D341Med (cell line): Measurements from ENCODE around the gene CCDC191.
A peak's percentile ranks its signal among the peaks of the same experiment; 100 is the strongest.

Experiments used
- DNase-seq: peaks from one replicate; pipeline ENCODE4 v3.0.0; 2012; ENCODE audit warnings: low spot score

CCDC191 gene

DNA sequence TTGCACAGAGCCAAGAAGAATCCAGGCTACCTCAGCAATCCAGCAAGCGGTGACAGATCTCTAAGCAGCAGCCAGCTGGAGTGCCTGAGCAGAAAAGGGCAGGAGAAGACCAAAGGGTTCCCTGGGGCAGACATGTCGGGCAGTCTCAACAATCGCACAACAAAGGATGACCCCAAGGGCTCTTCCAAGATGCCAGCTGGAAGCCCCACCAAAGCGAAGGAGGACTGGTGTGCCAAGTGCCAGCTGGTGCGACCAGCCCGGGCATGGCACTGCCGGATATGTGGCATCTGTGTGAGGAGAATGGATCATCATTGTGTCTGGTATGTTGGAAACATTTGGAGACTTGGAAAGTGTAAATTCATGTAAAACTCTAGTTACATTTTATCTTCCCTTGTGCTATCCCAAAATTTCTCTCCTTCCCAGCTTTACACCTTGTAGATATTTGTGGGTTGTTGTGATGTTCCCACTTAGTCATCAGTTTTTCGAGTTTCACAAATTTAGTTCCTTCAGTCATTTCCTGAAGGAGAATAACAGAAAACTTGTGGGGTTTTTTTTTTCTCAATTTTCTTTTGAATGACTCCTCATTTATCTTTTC, 102.1 kb downstream of the CCDC191 start:
- no peak for DNase-seq

DNA sequence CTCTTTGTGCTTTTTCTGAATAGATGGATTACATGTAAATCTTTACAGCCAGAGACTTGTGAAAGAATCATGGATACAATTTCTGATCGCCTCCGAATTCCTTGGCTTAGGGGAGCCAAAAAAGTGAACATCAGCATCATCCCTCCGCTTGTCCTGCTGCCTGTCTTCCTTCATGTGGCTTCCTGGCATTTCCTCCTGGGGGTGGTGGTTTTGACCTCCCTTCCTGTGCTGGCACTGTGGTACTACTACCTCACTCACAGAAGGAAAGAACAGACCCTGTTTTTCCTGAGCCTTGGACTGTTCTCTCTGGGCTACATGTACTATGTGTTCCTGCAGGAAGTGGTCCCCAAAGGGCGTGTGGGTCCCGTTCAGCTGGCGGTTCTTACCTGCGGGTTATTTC, 102.6 kb downstream of the CCDC191 start:
- DNase-seq: no peak

DNA sequence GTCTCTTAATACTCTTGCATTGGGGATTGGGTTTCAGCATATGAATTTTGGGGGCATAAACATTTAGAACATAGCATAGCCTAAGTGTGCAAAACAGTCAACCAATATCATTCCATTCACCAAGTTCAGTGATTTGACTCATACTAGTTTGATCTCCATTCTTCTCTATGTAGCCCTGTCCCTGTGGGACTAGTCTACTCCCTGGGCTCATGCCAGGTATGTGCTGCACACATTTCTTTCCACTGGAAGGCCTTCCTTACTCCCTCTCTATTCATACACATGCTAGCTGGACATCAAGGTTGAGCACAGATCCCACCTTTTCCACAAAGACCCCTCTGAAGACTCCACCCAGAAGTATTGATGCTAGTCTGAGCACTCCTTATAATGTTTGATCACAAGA, 103.4 kb downstream of the CCDC191 start:
- DNase-seq: no peak

DNA sequence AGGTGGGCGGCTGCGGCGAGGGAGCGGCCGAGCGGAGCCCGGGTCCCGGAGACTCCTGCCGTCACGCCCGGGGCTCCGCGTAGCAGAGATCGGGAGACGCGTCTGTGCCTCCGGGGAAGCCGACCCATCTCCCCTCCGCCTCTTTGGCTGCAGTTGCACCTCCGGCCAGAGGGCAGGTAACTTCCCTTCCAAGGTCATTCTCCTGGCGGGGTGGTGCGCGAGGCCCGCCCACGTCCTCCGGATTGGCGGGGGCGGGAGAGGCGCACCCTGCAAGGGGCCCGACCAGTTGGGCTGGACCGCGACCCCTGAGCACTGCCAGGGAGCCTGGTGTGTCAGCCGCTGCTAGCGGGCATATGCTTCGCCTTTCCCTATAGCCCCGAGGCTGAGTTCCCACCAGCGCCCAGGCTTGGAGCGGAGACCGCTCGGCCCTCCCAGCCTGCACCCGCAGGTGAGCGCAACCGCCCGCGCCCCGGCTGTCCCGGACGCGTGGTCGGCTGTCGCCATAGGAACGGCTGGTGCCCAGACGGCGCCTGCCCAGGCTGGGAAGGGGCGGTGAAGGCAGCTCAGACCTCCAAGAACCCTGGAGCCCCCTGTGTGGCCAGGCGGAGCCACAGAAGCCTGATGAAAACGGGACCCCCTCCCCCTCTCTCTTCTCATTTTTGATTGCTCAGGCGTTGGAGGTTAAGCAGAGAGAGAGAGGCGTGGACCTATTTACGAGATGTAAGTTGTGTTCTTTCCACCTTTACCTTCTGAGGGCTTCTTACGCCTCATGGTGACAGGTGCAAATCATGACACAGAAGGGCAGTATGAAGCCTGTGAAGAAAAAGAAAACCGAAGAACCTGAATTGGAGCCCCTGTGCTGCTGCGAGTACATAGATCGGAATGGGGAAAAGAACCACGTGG, 108.1 kb downstream of the CCDC191 start:
- peak; percentile 75 for DNase-seq

DNA sequence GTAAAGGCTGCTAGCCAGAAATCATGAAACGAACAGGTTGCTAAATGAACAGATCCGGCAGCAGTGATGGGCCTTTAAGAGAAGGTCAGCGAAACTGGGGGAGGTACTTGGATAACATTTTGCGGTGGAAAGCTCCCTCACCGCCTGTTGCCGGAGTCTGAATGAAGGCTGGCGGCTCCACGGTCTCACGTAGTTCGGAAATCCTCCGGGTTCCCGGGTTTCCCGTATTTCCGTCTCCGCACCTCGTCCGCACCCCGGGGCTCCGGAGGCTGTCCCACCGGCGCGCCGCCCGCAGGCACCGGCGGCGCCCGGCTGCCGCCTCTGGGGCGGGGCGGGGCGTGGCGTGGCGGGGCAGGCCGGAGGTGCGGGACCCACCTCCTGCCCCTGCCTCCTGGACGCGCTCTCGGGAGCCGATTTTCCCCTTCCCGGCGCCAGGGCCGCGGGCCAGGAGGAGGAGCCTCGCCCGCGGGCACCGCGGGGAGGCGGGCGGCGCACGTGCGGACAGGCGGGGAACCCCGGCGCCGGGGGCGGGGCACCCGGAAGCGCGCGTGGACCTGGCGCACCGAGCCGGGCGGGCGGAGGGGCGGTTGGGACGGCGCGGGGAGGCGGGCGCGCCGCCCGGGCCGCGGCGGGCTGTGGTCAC, 108.8 kb downstream of the CCDC191 start, which contains the start of gene ZDHHC23:
Gene ZDHHC23 (plus strand): TSS at position 642 of the 643 bp plus-strand sequence. CDS start 790 bp downstream, outside the sequence.
- DNase-seq: peak; percentile 92

DNA sequence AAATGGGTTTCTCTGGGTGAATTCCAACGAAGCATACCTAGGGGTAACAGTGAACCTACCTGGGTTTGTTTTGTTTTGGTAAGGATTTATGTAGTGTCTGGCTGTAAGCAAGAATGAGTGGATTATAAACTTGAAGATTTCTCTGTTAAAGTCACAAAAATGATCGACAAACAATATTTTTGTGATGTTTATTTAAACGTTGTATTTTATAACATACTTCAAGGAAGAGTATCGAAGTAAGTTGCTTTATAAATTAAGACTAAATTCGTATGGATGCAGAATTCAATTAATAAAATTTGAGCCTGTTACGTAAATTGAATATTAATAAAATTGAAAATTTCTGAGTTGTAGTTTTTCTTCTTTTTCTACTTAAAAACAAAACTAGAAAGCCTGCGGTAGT, 109.5 kb downstream of the CCDC191 start:
- DNase-seq: no peak

DNA sequence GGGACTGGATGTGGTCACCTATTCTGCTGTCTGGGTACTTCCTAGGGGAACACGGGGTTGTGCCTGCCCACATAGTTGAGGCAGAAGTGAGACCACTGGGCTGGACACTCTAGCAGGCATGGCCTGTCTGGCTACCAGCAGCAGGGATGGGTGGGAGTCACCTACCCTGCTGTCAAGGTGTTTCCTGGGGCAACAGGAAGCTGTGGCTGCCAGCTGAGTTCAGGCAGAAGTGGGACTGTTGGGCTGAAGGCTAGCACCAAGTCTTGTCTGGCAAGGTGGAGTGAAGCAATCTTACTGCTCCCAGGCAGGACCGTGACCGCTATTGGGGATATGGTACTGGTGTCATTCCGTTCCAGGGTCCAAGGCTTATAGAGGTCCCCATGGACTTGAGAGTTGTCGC, 128.8 kb downstream of the CCDC191 start:
- DNase-seq: no peak

DNA sequence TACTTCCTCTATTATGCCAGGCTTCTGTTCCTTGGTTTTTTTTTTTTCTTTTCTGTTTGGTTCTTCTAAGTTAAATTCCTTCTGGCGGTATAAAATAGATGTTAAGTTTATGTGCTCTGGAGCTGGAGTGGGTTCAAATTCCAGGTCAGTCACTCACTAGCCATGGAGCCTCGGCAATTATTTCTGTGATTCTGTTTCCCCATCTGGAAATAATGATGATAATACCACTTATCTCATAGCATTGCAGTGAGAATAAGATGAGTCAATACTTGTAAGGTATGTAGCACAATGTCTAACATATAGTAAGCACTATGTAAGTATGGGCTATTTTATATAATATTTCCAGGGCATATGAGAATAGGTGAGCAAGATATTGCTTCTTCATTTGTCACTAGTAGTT, 141.7 kb downstream of the CCDC191 start:
- DNase-seq: no peak
